Pancreas (tissue), 10 donors: Measurements from ENCODE around the gene SGCD. TPM values are rescaled to one million over a fixed set of nuclear protein-coding genes. Genes with fewer than 3 reads are reported as not detected.

ENCODE experiments used
- ATAC-seq, 4 donors: fragments of 200-7000 bp; cut with Tn5 transposase; one replicate each; pipeline versions ENCODE4 v1.8.0 to v1.9.1; 2020; ENCODE audit warnings: mild to moderate bottlenecking in 4 of 4, moderate library complexity in 4 of 4
- DNase-seq, 6 donors: peaks; one replicate each; pipeline ENCODE4 v3.0.0-alpha.2; 2020
- FAIRE-seq: peaks from 2 replicates; lab custom pipeline; 2012; peaks lifted over from hg19 to GRCh38; lab: Jason Lieb, UNC
- H3K27ac ChIP-seq, 4 donors: fragments of 200-600 bp; sonication (generic); 1 replicate in 3 of 4; 2 replicates in 1 of 4; pipeline versions ENCODE4 v1.5.0 to v1.8.0; 2020
- H3K27me3 ChIP-seq, 4 donors: fragments of 200-600 bp; one replicate each; pipeline ENCODE4 v1.8.0; 2021
- H3K36me3 ChIP-seq, 3 donors: fragments of 200-600 bp; sonication (generic) in 1 of 3; one replicate each; pipeline versions ENCODE4 v1.5.0 to v1.8.0; 2020 to 2021
- H3K4me1 ChIP-seq, 3 donors: fragments of 200-600 bp; one replicate each; pipeline ENCODE4 v1.8.0; 2021
- H3K4me3 ChIP-seq, 4 donors: fragments of 200-600 bp; sonication (generic) in 2 of 4; one replicate each; pipeline versions ENCODE4 v1.5.0 to v1.8.0; 2020 to 2021
- H3K9me3 ChIP-seq, 4 donors: fragments of 200-600 bp; one replicate each; pipeline ENCODE4 v1.8.0; 2021
- WGBS, 2 donors: extraction: QIAGEN DNeasy Blood & Tissue Kit; methylation state at CpG; one replicate each; pipeline ENCODE4 v1.1.7; 2013; 5-methylcytosine and 5-hydroxymethylcytosine counted together
- intact Hi-C, 3 donors: fragments of 100-400 bp; cut with DNase I; formaldehyde crosslinking; loops; one replicate each; pipeline versions ENCODE4 v1.11.1 to v1.14.2; 2022
- polyA plus RNA-seq, 2 donors: library from polyadenylated mRNA; stranded (reverse); fragments of 200-250 nt; gene quantifications; one replicate each; pipeline ENCODE4 v1.2.3, GENCODE V29; 2013
- total RNA-seq, 6 donors: library from RNA; stranded (reverse); fragmentation: NEBNext Ultra II Directional in 4 of 6; extraction: Animal tissue kit (Norgen Biotek cat#: 25700) in 4 of 6; gene quantifications; one replicate each; pipeline versions ENCODE4 v1.2.1 to v1.2.4, GENCODE V29; 2021 to 2023
- TF ChIP-seq, protein P1 (sequence below), 4 donors: fragments of 200-600 bp; sonication (generic) in 3 of 4; IDR thresholded peaks; one replicate each; pipeline versions ENCODE4 v1.5.0 to v1.8.0; 2021; ENCODE audit warnings: antibody characterized with exemption in 4 of 4
- donor health status: healthy with polysubstance abuse.
- donor health status: DM: no; HTN: no; CAD: no; lungs with moderate emphysema.
- donor health status: DM: no; HTN: no; CAD: no.
- donor health status: control.
- donor health status: control.
- donor health status: Bipolar disorder and iron deficiency.
- donor health status: DM: yes; HTN: yes; CAD: no.
- donor health status: DM: no; HTN: no; CAD: no.
- donor health status: DM: no; HTN: no; CAD: no.
- donor health status: DM: yes; HTN: yes; CAD: no.

SGCD gene
- total and polyA plus RNA-seq, 8 donors, result 0.11 to 1.9 (median 0.35) TPM

DNA sequence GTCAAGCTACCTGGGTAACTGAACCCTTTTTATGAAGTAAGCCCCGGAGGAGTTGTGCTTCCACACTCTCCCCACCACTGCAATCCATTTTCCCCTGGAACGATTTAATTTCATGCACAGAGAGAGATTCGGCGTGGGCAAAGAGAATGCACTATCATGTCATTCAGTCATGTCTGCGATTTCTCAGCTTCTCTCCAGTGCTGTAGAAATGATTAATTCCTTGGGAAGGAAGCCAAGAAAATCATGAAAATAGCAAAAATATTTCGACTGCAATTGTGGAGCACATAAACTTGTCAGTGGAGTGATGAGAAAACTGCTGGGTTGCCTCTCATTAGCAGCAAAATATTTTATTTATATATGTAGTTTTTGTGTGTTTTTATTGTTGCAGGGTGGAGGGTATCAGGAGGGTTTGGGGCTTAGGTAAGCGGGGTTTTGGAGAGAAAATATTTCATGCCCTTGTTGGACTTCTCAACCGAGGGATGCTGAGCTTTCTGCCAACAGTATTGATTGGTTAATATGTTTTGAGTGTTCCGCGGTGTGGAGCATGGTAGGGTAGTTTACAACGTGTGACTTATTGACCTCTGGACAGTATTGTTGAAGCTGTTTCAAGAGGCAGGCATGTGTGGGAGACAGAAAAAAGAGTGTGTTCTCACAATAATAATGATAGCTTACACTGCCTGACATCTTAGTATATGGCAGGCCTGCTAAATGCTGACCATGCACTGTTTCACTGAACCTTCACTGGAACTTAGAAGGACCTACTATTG lies 69.3 kb downstream of the SGCD start:
- FAIRE-seq (no peak), DNase-seq (no peak), ATAC-seq (no peak)
- intact Hi-C loops, result no loop called here
- 34 to 42% methylated on average over 11 of the region's 11 CpGs for WGBS, 2 donors
- no peaks in the 10 kb centered on the region for H3K27me3 ChIP-seq
- H3K9me3 ChIP-seq, result no peaks in the 10 kb centered on the region
- no peaks in the 10 kb centered on the region for H3K4me1 ChIP-seq
- H3K27ac ChIP-seq, result no peak overlapping the region
- TF ChIP-seq, protein P1, sequence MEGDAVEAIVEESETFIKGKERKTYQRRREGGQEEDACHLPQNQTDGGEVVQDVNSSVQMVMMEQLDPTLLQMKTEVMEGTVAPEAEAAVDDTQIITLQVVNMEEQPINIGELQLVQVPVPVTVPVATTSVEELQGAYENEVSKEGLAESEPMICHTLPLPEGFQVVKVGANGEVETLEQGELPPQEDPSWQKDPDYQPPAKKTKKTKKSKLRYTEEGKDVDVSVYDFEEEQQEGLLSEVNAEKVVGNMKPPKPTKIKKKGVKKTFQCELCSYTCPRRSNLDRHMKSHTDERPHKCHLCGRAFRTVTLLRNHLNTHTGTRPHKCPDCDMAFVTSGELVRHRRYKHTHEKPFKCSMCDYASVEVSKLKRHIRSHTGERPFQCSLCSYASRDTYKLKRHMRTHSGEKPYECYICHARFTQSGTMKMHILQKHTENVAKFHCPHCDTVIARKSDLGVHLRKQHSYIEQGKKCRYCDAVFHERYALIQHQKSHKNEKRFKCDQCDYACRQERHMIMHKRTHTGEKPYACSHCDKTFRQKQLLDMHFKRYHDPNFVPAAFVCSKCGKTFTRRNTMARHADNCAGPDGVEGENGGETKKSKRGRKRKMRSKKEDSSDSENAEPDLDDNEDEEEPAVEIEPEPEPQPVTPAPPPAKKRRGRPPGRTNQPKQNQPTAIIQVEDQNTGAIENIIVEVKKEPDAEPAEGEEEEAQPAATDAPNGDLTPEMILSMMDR (IDR thresholded peaks at IDR 0.05), result no peak
- H3K4me3 ChIP-seq, result no peak overlapping the region
- H3K36me3 ChIP-seq, result no peaks in the 10 kb centered on the region

GRCh38 chr5:156396830-156397081 lies 69.8 kb downstream of the SGCD start:
- intact Hi-C loops, result no loop called here
- 38 to 53% methylated on average over 2 of the region's 2 CpGs for WGBS, 2 donors
- FAIRE-seq, result no peak

DNA sequence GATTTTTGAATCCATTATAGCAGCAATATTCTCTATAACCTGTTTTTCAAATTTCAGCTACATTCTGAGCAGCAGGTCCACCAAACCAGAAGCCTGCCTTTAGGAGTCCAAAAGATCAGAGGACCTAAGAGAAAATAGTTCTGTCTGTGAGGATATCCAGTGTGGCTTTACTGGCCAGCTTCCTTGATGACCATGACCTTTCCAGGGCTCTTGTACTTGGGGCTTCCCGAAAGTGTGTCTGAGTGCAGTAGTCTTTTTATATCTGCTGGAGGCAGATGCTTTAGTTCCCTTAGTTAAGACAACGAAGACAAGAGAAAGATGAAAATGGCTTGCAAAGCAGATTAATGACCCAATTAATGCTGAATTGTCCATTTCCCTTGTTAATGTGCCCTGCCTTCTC lies 72.4 kb downstream of the SGCD start:
- intact Hi-C loops, result no loop called here
- TF ChIP-seq, protein P1 (IDR thresholded peaks at IDR 0.05), result no peak

More at GRCh38 chr5:156396830-156397081, 69.8 kb downstream of the SGCD start:
- Histone ChIP-seq H3K9me3 (no peaks in the 10 kb centered on the region), H3K4me1 (no peaks in the 10 kb centered on the region), H3K27ac (no peak overlapping the region), H3K4me3 (no peak overlapping the region), H3K27me3 (no peaks in the 10 kb centered on the region), H3K36me3 (no peaks in the 10 kb centered on the region)
- ATAC-seq (no peak), DNase-seq (no peak)
- TF ChIP-seq, protein P1 (IDR thresholded peaks at IDR 0.05), result no peak

GRCh38 chr5:156400231-156400986 lies 73.4 kb downstream of the SGCD start:
- H3K27me3 ChIP-seq, result no peaks in the 10 kb centered on the region
- intact Hi-C loops, result no loop called here
- no peak for ATAC-seq
- H3K4me3 ChIP-seq, result no peak overlapping the region
- TF ChIP-seq, protein P1 (IDR thresholded peaks at IDR 0.05), result no peak
- H3K27ac ChIP-seq, result no peak overlapping the region
- no peaks in the 10 kb centered on the region for H3K36me3 ChIP-seq
- no peaks in the 10 kb centered on the region for H3K4me1 ChIP-seq
- DNase-seq, result no peak
- FAIRE-seq, result no peak
- no peaks in the 10 kb centered on the region for H3K9me3 ChIP-seq

More for the DNA sequence above, 72.4 kb downstream of the SGCD start:
- Histone ChIP-seq H3K36me3 (no peaks in the 10 kb centered on the region), H3K4me3 (no peak overlapping the region), H3K27ac (no peak overlapping the region), H3K9me3 (no peaks in the 10 kb centered on the region), H3K27me3 (no peaks in the 10 kb centered on the region), H3K4me1 (no peaks in the 10 kb centered on the region)
- DNase-seq, result no peak
- ATAC-seq, result peak in 1 of 4 donors; percentile 44
- FAIRE-seq, result no peak
- WGBS, 2 donors, result 44 to 45% methylated on average over 2 of the region's 2 CpGs

- DNase-seq (no peak), FAIRE-seq (no peak), ATAC-seq (no peak)
- no peak overlapping the region for H3K4me3 ChIP-seq
- no peaks in the 10 kb centered on the region for H3K4me1 ChIP-seq
- WGBS, 2 donors, result 52 to 66% methylated on average over 4 of the region's 4 CpGs
- no peaks in the 10 kb centered on the region for H3K27me3 ChIP-seq
- intact Hi-C loops, result no loop called here
- H3K9me3 ChIP-seq, result no peaks in the 10 kb centered on the region
- no peak overlapping the region for H3K27ac ChIP-seq
- no peaks in the 10 kb centered on the region for H3K36me3 ChIP-seq
- TF ChIP-seq, protein P1 (IDR thresholded peaks at IDR 0.05), result no peak
These were observed 74.8 kb downstream of the SGCD start for GRCh38 chr5:156401804-156402203.
